Spinal cord (tissue), 10 donors: ENCODE results near the gene ASCL5. TPM values are rescaled to one million over a fixed set of nuclear protein-coding genes. Genes with fewer than 3 reads are reported as not detected.
A peak's percentile ranks its signal among the peaks of the same experiment; 100 is the strongest.

ENCODE experiments used
- DNase-seq, 6 donors: peaks; one replicate each; pipeline versions ENCODE4 v3.0.0 to v3.0.0-alpha.2; 2013 to 2015; ENCODE audit warnings: low spot score in 6 of 6, low read depth in 4 of 6
- H3K27ac ChIP-seq: one replicate; pipeline ENCODE4 v1.5.1; 2013; ENCODE audit warnings: low read depth, low read length, control low read depth
- H3K27me3 ChIP-seq: one replicate; pipeline ENCODE4 v1.6.1; 2013; ENCODE audit warnings: low read length; ENCODE audit not compliant: control insufficient read depth, insufficient read depth
- H3K36me3 ChIP-seq: one replicate; pipeline ENCODE4 v1.6.1; 2013; ENCODE audit warnings: low read length; ENCODE audit not compliant: control insufficient read depth, insufficient read depth
- H3K4me1 ChIP-seq: one replicate; pipeline ENCODE4 v1.6.1; 2013; ENCODE audit warnings: low read length; ENCODE audit not compliant: control insufficient read depth, insufficient read depth
- H3K4me3 ChIP-seq: one replicate; pipeline ENCODE4 v1.5.1; 2013; ENCODE audit warnings: low read depth, low read length, control low read depth
- H3K9me3 ChIP-seq: one replicate; pipeline ENCODE4 v1.6.1; 2013; ENCODE audit warnings: low read length; ENCODE audit not compliant: control insufficient read depth, insufficient read depth
- WGBS: methylation state at CpG from one replicate; pipeline ENCODE4 v1.1.5; 2013; ENCODE audit warnings: missing lambda C conversion rate; ENCODE audit not compliant: insufficient coverage; 5-methylcytosine and 5-hydroxymethylcytosine counted together
- long read RNA-seq, 4 donors: transcript quantifications; one replicate each; lab custom pipeline, GENCODE V29; 2026
- polyA plus RNA-seq, 2 donors: library from polyadenylated mRNA; unstranded; fragments of 120-200 nt; gene quantifications; one replicate each; pipeline ENCODE4 v1.2.1, GENCODE V29; 2013; ENCODE audit not compliant: insufficient read length in 2 of 2
- total RNA-seq, 2 donors: library from RNA; depleted of rRNA in 1 of 2; stranded (reverse); fragments of 120-200 nt in 1 of 2; fragments of >200 nt in 1 of 2; gene quantifications; one replicate each; pipeline versions ENCODE4 v1.2.3 to v1.2.4, GENCODE V29; 2013 to 2014
- donor health status: healthy.

The ASCL5 gene
- total RNA-seq (under 1 TPM in 1 of 2 donors, not detected in 1; 0.17 TPM), polyA plus RNA-seq (1 to 10 TPM in 1 of 2 donors, under 1 TPM in 1; 0.95 to 1.3 TPM)
- long read RNA-seq, donor 1, partial matches to known transcripts = 0 of 1 reads
- long read RNA-seq, donor 1, other reads (novel, unspliced or antisense) = 0 of 1 reads
- long read RNA-seq, donor 2, partial matches to known transcripts = 0 of 1 reads
- long read RNA-seq, donor 2, other reads (novel, unspliced or antisense) = 0 of 1 reads
- long read RNA-seq, donor 3 = 0 reads
- long read RNA-seq, donor 4 = 0 reads

GRCh38 chr1:201126832-201127754 lies at the start of gene ASCL5:
Gene ASCL5, minus strand, starts transcription at chr1:201127184. Its CDS starts 11,812 bp downstream, at chr1:201115372.
- Histone ChIP-seq H3K4me1 (peaks cover 10% of the 10 kb centered on the region), H3K4me3 (no peak within 1 kb of the TSS), H3K27me3 (peaks cover 3% of the 10 kb centered on the region), H3K9me3 (no peaks in the 10 kb centered on the region), H3K36me3 (peaks cover 2% of the 10 kb centered on the region), H3K27ac (no peak within 1 kb of the TSS)
- 52% methylated on average over 20 of the region's 24 CpGs for WGBS
- no peak for DNase-seq

DNA sequence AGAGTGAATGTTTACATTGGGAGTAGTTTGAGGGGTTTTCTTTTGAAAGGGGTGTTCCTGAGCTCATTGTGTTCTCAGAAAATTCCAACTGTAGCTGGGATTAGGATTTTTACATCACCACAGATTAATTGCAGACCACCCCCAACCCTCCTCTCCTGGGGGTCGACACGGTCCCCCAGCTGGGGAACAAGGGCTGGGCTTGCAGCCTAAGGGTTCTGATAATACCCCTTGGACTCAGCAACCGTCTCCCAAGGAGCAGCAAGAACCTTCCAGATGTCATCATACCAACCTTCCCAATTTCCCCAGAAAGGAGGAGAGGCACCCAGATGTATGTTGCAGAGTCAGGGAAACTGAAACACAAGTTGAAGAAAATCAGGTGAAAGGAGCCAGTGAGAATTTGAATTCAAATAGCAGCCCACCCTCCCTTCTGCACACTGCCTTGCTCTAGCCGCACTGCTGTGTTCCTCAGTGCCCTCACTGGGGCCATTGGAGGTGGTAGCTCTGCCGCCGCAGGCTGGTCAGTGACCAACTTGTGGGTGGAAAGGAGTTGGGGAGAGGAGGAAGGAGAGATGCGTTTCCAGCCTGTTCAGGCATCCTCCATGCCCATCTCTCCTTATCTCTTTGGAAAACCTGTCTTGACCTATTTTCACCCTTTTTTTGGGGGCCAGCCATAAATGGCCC lies 49.0 kb upstream of the ASCL5 start:
- Histone ChIP-seq H3K9me3 (no peaks in the 10 kb centered on the region), H3K27ac (no peak overlapping the region), H3K27me3 (no peaks in the 10 kb centered on the region), H3K4me1 (peaks cover 6% of the 10 kb centered on the region), H3K36me3 (no peaks in the 10 kb centered on the region), H3K4me3 (no peak overlapping the region)
- DNase-seq = no peak
- 79% methylated on average over 2 of the region's 7 CpGs for WGBS

DNA sequence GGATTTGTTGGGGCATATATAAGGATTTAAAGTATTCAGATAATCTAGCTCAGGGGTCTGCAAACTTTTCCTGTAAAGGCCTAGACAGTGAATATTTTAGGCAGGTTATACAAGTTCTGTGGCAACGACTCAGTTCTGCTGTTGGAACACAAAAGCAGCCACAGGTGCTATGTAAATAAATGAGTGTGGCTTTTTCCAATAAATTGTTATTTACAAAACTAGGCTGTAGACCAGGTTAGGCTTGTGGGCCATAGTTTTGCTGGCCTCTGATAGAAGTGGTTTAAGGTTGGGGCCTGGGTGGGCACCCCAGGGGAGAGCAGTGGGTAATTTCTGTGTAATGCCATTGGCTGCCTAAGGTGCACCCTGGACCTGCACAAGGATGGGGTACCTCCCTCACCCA lies 46.8 kb upstream of the ASCL5 start:
- 80% methylated on average over 1 of the region's 1 CpG for WGBS
- Histone ChIP-seq H3K4me3 (no peak overlapping the region), H3K9me3 (no peaks in the 10 kb centered on the region), H3K36me3 (no peaks in the 10 kb centered on the region), H3K4me1 (peaks cover 9% of the 10 kb centered on the region), H3K27me3 (no peaks in the 10 kb centered on the region), H3K27ac (no peak overlapping the region)
- DNase-seq = no peak

GRCh38 chr1:201172999-201173610 lies 46.1 kb upstream of the ASCL5 start:
- DNase-seq = no peak
- Histone ChIP-seq H3K27me3 (no peaks in the 10 kb centered on the region), H3K4me1 (peaks cover 9% of the 10 kb centered on the region), H3K4me3 (no peak overlapping the region), H3K36me3 (no peaks in the 10 kb centered on the region), H3K9me3 (no peaks in the 10 kb centered on the region), H3K27ac (no peak overlapping the region)
- WGBS = 63% methylated on average over 2 of the region's 4 CpGs

GRCh38 chr1:201172326-201172725 lies 45.3 kb upstream of the ASCL5 start:
- no peak overlapping the region for H3K4me3 ChIP-seq
- H3K9me3 ChIP-seq = no peaks in the 10 kb centered on the region
- DNase-seq = no peak
- 95% methylated on average over 2 of the region's 4 CpGs for WGBS
- no peaks in the 10 kb centered on the region for H3K27me3 ChIP-seq
- H3K27ac ChIP-seq = no peak overlapping the region
- peaks cover 9% of the 10 kb centered on the region for H3K4me1 ChIP-seq
- no peaks in the 10 kb centered on the region for H3K36me3 ChIP-seq

DNA sequence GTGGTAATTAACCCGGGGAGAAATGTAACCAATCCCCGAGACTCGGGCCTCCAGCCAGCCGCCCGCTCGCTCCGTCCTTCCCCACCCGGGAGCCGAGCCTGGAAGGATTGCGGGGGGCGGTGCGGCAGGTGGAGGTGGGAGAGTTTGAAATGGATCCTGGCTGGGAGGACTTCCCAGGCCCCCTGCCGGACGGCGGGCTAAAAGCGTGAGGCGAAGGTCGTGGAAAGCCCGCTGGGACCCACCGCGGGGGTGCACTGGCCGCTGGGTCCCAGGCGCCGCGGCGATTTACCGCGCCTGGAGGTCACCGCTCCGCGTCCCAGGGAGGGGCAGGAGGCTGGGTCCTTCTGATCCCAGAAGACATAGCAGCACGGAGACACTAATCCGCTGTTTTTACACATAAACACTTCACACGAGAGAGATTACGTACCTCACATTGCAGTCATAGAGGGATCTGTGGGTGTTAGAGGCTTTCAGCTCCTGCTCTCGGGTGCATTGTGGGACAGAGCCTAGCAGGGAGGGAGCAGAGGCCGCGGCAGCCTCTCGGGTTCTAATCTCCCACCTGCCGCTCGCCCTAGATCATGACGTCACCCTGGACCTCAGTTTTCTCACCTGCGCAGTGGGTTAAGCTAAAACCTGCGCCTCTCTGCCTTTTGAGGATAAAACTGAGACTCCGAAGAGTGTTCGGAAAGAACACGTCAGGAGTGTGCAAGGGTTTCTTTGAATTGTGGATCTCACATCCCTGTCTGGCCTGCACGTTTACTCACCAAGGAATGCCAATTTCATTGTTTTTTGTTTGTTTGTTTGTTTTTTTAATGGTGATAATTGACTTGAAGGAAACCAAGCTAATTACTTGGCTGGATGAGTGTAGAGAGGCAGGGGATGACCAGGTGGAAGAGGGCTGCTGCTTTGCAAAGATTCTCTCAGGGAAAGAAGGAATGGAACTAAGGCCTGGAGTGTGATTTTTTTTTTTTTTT lies 44.4 kb upstream of the ASCL5 start:
- peak overlapping the region; percentile 77 for H3K4me3 ChIP-seq
- H3K27me3 ChIP-seq = no peaks in the 10 kb centered on the region
- H3K9me3 ChIP-seq = no peaks in the 10 kb centered on the region
- DNase-seq = peak in 4 of 6 donors; percentile 28 to 72 (median 56)
- WGBS = 3% methylated on average over 37 of the region's 48 CpGs
- H3K36me3 ChIP-seq = no peaks in the 10 kb centered on the region
- H3K27ac ChIP-seq = peak overlapping the region; percentile 77
- peaks cover 9% of the 10 kb centered on the region for H3K4me1 ChIP-seq

DNA sequence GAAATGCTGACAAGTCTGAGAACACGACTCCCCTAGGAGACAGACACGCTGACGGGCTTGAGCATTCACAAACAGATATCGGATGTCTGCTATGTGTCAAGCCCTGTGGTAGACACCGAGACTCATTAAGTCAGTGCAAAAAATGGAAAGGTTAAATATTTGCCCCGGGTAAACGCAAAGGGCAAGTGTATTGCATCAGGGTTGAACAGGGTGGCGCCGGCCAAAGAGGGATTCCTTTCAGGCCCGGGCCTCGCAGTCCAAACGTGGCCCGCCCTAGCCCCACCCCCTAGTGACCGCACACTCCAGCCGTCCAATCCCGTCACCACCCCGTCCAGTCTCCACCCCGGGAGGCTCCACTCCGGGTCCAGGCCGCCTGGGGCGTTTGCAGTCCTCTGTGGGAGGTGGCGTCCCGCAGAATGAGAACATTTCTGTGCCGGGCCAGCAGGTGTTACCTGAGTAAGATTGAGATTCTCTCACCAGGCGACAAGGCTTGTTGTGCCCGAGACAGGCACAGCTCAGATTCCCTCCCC lies 43.6 kb upstream of the ASCL5 start:
- Histone ChIP-seq H3K36me3 (no peaks in the 10 kb centered on the region), H3K4me1 (peaks cover 9% of the 10 kb centered on the region), H3K27me3 (no peaks in the 10 kb centered on the region), H3K9me3 (no peaks in the 10 kb centered on the region), H3K27ac (peak overlapping the region; percentile 77), H3K4me3 (peak overlapping the region; percentile 77)
- DNase-seq = peak in 4 of 6 donors; percentile 70 to 93 (median 84)
- WGBS = 5% methylated on average over 22 of the region's 26 CpGs

GRCh38 chr1:201169971-201170532 lies 43.1 kb upstream of the ASCL5 start:
- Histone ChIP-seq H3K4me3 (peak overlapping the region; percentile 77), H3K27ac (no peak overlapping the region)
- no CpG with 5 or more reads among the region's 2 CpGs for WGBS

More at GRCh38 chr1:201169971-201170532, 43.1 kb upstream of the ASCL5 start:
- no peaks in the 10 kb centered on the region for H3K27me3 ChIP-seq
- no peak for DNase-seq
- peaks cover 9% of the 10 kb centered on the region for H3K4me1 ChIP-seq
- no peaks in the 10 kb centered on the region for H3K9me3 ChIP-seq
- no peaks in the 10 kb centered on the region for H3K36me3 ChIP-seq
